ENCODE measurements around the gene SEC11A. TPM values are rescaled to one million over a fixed set of nuclear protein-coding genes. Genes with fewer than 3 reads are reported as not detected.
"Not testable (repeated sequence)": the region's sequence is repeated elsewhere in the genome, so short reads cannot be mapped to it uniquely, and the experiment has no call there.

Gene SEC11A
- total RNA-seq, 1 donor from 2014 or later: 202 TPM

DNA sequence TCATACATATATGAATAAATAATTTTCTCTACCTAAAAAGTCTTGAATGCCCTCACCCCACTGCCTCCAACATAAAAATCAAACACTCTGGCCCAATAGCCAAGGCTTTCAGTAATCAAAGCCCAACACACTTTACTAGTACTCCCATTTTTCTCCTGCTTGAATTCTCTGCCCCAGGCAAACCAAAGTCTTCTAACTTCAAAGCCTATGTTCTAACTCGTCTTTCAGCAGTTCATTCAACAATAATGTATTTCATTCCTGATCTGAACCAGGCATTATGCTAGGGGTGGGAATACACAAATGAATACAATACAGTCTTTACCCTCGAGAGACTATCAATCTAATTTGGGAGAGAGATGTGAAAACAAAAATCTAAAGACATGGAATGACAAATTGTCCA lies 21.1 kb upstream of the SEC11A start:
- no peak for DNase-seq (ENCODE audit: extremely low spot score, unreplicated experiment)
- H3K27ac Mint-ChIP-seq (ENCODE audit: unreplicated experiment): no peak overlapping the region
- H3K4me1 Mint-ChIP-seq (ENCODE audit: unreplicated experiment): peaks cover 13% of the 10 kb centered on the region
- no peaks in the 10 kb centered on the region for H3K9me3 Mint-ChIP-seq (ENCODE audit: unreplicated experiment)
- H3K36me3 Mint-ChIP-seq (ENCODE audit: unreplicated experiment): no peaks in the 10 kb centered on the region
- TF ChIP-seq, protein P1, sequence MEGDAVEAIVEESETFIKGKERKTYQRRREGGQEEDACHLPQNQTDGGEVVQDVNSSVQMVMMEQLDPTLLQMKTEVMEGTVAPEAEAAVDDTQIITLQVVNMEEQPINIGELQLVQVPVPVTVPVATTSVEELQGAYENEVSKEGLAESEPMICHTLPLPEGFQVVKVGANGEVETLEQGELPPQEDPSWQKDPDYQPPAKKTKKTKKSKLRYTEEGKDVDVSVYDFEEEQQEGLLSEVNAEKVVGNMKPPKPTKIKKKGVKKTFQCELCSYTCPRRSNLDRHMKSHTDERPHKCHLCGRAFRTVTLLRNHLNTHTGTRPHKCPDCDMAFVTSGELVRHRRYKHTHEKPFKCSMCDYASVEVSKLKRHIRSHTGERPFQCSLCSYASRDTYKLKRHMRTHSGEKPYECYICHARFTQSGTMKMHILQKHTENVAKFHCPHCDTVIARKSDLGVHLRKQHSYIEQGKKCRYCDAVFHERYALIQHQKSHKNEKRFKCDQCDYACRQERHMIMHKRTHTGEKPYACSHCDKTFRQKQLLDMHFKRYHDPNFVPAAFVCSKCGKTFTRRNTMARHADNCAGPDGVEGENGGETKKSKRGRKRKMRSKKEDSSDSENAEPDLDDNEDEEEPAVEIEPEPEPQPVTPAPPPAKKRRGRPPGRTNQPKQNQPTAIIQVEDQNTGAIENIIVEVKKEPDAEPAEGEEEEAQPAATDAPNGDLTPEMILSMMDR (IDR thresholded peaks at IDR 0.05): no peak
- H3K27me3 Mint-ChIP-seq (ENCODE audit: unreplicated experiment): no peaks in the 10 kb centered on the region
- H3K4me3 Mint-ChIP-seq (ENCODE audit: unreplicated experiment): no peak overlapping the region

DNA sequence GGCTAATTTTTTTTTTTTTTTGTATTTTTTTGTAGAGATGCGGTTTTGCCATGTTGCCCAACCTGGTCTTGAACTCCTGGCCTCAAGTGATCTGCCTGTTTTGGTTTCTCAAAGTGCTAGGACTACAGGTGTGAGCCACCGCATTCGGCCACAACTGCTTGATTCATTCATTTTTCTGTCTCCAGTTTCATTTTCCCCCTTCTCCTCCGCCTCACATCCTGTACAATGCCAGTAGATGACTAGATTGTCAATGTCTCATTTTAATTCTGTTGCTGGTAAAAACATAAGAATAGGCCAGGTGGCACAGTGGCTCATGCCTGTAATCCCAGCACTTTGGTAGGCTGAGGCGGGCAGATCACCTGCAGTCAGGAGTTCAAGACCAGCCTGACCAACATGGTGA lies 20.4 kb upstream of the SEC11A start:
- Mint-ChIP-seq H3K27ac (ENCODE audit: unreplicated experiment) (no peak overlapping the region), H3K27me3 (ENCODE audit: unreplicated experiment) (no peaks in the 10 kb centered on the region)
- DNase-seq (ENCODE audit: extremely low spot score, unreplicated experiment): no peak

DNA sequence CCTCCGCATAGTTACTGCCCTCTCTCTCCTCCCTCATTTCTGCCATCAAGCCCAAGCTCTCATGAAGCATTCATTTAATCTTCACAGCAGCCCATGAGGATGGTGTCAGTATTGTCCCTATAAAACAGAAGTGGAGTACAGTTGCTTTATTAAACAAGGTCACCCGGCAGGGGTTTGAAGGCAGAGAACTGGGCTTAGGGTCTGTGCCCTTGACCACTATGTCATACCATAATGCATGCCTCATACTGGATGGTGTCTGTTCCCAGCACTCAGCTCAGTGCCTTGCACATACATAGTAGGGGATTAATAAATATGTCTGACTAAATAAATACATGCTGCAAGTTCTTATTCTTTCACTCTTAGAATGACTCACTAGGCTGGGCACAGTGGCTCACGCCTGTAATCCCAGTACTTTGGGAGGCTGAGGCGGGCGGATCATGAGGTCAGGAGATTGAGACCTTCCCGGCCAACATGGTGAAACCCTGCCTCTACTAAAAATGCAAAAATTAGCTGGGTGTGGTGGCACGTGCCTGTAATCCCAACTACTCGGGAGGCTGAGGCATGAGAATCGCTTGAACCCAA lies 19.6 kb upstream of the SEC11A start:
- not testable (repeated sequence) for H3K9me3 Mint-ChIP-seq (ENCODE audit: unreplicated experiment); H3K36me3 Mint-ChIP-seq (ENCODE audit: unreplicated experiment); DNase-seq (ENCODE audit: extremely low spot score, unreplicated experiment); H3K27ac Mint-ChIP-seq (ENCODE audit: unreplicated experiment); H3K4me3 Mint-ChIP-seq (ENCODE audit: unreplicated experiment); H3K27me3 Mint-ChIP-seq (ENCODE audit: unreplicated experiment)
- H3K4me1 Mint-ChIP-seq (ENCODE audit: unreplicated experiment): peaks cover 13% of the 10 kb centered on the region

More for the DNA sequence above, 20.4 kb upstream of the SEC11A start:
- no peak overlapping the region for H3K4me3 Mint-ChIP-seq (ENCODE audit: unreplicated experiment)
- TF ChIP-seq, protein P1 (IDR thresholded peaks at IDR 0.05): no peak
- H3K9me3 Mint-ChIP-seq (ENCODE audit: unreplicated experiment): no peaks in the 10 kb centered on the region
- H3K4me1 Mint-ChIP-seq (ENCODE audit: unreplicated experiment): peaks cover 13% of the 10 kb centered on the region
- no peaks in the 10 kb centered on the region for H3K36me3 Mint-ChIP-seq (ENCODE audit: unreplicated experiment)

DNA sequence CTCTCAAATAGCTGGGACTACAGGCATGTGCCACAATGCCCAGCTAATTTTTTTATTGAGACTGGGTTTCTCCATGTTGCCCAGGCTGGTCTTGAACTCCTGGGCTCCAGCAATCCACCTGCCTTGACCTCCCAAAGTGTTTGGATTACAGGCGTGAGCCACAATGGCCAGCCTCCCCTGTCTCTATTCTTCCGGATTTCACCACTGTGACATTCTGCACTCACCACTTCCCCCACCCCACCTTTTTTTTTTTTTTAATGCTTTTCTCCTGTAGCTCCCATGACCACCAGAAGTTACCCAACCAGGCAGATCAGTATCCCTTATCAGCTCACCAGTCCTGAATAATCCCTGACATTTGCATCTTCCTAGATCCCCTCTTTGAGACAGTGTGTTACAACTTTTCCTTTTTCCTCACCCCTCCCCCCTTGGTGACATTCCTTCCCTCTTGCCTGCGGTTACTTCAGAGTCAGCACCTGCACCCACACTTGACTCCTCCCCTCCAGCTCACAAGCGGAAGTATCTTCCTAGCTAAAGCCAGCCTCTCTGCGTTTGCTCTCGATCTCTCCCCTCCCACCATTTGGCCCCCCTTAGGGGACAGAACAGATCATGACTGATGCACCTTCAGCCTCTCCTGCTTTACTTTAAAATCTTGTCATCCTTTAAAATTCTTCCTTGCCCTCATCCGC lies 19.0 kb upstream of the SEC11A start:
- Mint-ChIP-seq H3K27ac (ENCODE audit: unreplicated experiment) (no peak overlapping the region), H3K9me3 (ENCODE audit: unreplicated experiment) (no peaks in the 10 kb centered on the region), H3K4me3 (ENCODE audit: unreplicated experiment) (no peak overlapping the region), H3K4me1 (ENCODE audit: unreplicated experiment) (peaks cover 13% of the 10 kb centered on the region), H3K36me3 (ENCODE audit: unreplicated experiment) (no peaks in the 10 kb centered on the region), H3K27me3 (ENCODE audit: unreplicated experiment) (no peaks in the 10 kb centered on the region)
- no peak for DNase-seq (ENCODE audit: extremely low spot score, unreplicated experiment)
- TF ChIP-seq, protein P1 (IDR thresholded peaks at IDR 0.05): no peak

DNA sequence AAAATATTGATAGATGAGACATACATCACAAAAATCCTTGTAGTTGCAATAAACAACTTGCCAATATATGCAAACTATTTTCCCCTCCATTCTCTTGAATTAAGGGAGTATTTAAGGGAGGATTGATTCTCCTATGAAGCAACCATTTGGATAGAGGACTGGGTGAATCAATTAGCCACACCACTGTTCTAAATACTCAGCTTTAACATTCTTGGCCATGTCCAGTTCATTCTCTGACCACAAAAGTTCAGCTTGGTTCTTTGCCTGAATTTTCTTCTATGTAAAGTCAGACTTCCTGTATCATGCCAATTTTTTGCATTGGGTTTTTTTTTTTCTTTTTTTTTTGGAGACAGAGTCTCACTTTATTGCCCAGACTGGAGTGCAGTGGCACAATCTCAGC lies 15.8 kb upstream of the SEC11A start:
- Mint-ChIP-seq H3K4me3 (ENCODE audit: unreplicated experiment) (no peak overlapping the region), H3K27me3 (ENCODE audit: unreplicated experiment) (no peaks in the 10 kb centered on the region), H3K9me3 (ENCODE audit: unreplicated experiment) (no peaks in the 10 kb centered on the region), H3K27ac (ENCODE audit: unreplicated experiment) (no peak overlapping the region), H3K36me3 (ENCODE audit: unreplicated experiment) (no peaks in the 10 kb centered on the region), H3K4me1 (ENCODE audit: unreplicated experiment) (peaks cover 13% of the 10 kb centered on the region)
- TF ChIP-seq, protein P1 (IDR thresholded peaks at IDR 0.05): no peak
- DNase-seq (ENCODE audit: extremely low spot score, unreplicated experiment): no peak

All from osteocyte (in vitro differentiated cells).